ENCODE results near the gene MAP3K3.

MAP3K3 gene

GRCh38 chr17:63598281-63598680 is 23.9 kb upstream of the MAP3K3 start:
- CTCF ChIA-PET, result no interaction called here
- Histone ChIP-seq H3K27ac (ENCODE audit: extremely low read depth, low read depth, low read length) (no peak overlapping the region), H3K4me1 (ENCODE audit: control insufficient read depth, insufficient read depth, low read length) (no peaks in the 10 kb centered on the region), H3K4me3 (ENCODE audit: low read depth, low read length) (no peak overlapping the region), H3K9me3 (ENCODE audit: control insufficient read depth, insufficient read depth, low read depth, low read length) (no peaks in the 10 kb centered on the region), H3K36me3 (ENCODE audit: control insufficient read depth in 2 of 2, insufficient read depth in 1 of 2, low read length in 2 of 2) (peaks cover 9 to 16% of the 10 kb centered on the region in 2 experiments)
- TF ChIP-seq ZBTB11 (tag by site-specific recombination; conservative IDR thresholded peaks at IDR 0.05; ENCODE audit: low read depth) (no peak), ZBTB17 (tag by site-specific recombination; IDR thresholded peaks at IDR 0.05) (no peak), ZNF394 (tag by site-specific recombination; IDR thresholded peaks at IDR 0.05; ENCODE audit: borderline replicate concordance) (no peak), ZNF785 (tag by site-specific recombination; IDR thresholded peaks at IDR 0.05) (no peak), ZNF280C (tag by site-specific recombination; IDR thresholded peaks at IDR 0.05) (no peak), BCL11B (tag by site-specific recombination; IDR thresholded peaks at IDR 0.05; ENCODE audit: low read depth) (no peak), ZNF610 (tag by site-specific recombination; IDR thresholded peaks at IDR 0.05; ENCODE audit: borderline replicate concordance) (no peak), MEIS1 (CRISPR knock-in tag; IDR thresholded peaks at IDR 0.05; ENCODE audit: borderline replicate concordance) (no peak), ZNF768 (tag by site-specific recombination; IDR thresholded peaks at IDR 0.05) (no peak), ZBTB7A (tag by site-specific recombination; IDR thresholded peaks at IDR 0.05; ENCODE audit: low read depth) (no peak), ZBTB49 (tag by site-specific recombination; IDR thresholded peaks at IDR 0.05; ENCODE audit: low read depth) (no peak), ZNF155 (tag by site-specific recombination; IDR thresholded peaks at IDR 0.05) (no peak), ZNF548 (tag by site-specific recombination; IDR thresholded peaks at IDR 0.05) (no peak), RBAK (tag by site-specific recombination; IDR thresholded peaks at IDR 0.05) (no peak), SP7 (tag by site-specific recombination; IDR thresholded peaks at IDR 0.05) (no peak), KLF1 (tag by site-specific recombination; IDR thresholded peaks at IDR 0.05) (no peak), ZBTB48 (tag by site-specific recombination; IDR thresholded peaks at IDR 0.05) (no peak), ZNF121 (tag by site-specific recombination; IDR thresholded peaks at IDR 0.05) (no peak), ZNF146 (tag by site-specific recombination; IDR thresholded peaks at IDR 0.05) (no peak), KLF17 (tag by site-specific recombination; IDR thresholded peaks at IDR 0.05) (no peak)
- POLR2A ChIA-PET, result interaction anchor here (1.4 kb wide), 1 partner anchor 24 kb away, joined by 6 read pairs; the partner anchor contains the start of gene MAP3K3

Data from HEK293 (cell line).